Fibroblast of gingiva (primary cell): ENCODE measurements around the gene SEC14L5.

ENCODE experiments used
- DNase-seq: peaks from one replicate; pipeline ENCODE4 v3.0.0-alpha.2; 2011; ENCODE audit warnings: low read depth

SEC14L5 gene

GRCh38 chr16:4931381-4931780 is 26.7 kb upstream of the SEC14L5 start:
- no peak for DNase-seq

DNA sequence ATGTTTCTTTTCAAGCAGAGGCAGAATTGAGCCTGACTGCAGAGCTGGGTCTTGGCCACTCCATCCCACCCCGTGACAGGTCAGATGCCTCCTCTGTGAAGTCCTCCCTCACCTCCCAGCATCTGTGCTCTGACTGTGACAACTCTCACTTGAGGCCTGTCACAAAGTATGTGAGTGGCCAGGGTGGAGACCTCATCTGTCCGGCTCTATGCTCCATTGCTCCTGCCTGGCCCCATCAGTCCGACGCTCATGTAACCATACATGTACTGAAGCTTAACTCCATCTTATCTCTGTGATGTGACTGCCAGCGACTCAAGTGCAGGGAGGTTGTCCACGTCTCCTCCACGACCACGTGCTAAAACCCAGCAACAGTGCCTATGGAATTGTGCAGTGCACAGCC is 24.7 kb upstream of the SEC14L5 start:
- DNase-seq, result no peak

GRCh38 chr16:4933871-4934395 is 24.2 kb upstream of the SEC14L5 start:
- no peak for DNase-seq

GRCh38 chr16:4934591-4934990 is 23.5 kb upstream of the SEC14L5 start:
- DNase-seq, result no peak

DNA sequence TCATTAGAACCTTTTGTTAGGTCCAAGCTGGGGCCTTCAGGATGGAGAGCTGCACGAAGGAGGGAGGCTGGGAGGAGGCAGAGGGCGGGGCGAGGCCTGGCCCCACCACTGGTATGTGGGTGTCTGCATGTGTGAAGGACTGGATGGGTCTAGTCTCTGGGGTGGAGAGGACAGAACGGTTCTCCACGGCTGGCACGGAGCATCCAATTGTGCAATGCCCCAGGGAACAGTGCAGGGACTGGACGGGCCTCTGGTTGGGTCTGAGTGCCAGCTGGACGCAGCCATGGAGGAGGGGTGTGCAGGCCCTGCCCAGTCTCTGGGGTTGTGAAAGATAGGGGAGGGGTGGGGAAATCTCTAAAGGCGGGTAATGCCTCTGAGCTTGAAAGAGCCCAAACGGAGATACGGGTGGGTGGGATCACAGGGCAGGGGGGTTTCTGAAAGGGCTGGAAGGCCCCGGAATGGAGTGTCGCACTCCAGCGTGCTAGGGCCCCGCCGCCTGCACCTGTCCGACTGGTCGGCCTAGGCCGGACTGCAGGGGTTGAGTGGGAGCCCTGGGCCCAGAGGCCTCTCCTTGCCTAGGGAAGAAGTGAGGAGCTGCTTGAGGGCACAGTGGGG is 22.8 kb upstream of the SEC14L5 start:
- peak; percentile 99 for DNase-seq

DNA sequence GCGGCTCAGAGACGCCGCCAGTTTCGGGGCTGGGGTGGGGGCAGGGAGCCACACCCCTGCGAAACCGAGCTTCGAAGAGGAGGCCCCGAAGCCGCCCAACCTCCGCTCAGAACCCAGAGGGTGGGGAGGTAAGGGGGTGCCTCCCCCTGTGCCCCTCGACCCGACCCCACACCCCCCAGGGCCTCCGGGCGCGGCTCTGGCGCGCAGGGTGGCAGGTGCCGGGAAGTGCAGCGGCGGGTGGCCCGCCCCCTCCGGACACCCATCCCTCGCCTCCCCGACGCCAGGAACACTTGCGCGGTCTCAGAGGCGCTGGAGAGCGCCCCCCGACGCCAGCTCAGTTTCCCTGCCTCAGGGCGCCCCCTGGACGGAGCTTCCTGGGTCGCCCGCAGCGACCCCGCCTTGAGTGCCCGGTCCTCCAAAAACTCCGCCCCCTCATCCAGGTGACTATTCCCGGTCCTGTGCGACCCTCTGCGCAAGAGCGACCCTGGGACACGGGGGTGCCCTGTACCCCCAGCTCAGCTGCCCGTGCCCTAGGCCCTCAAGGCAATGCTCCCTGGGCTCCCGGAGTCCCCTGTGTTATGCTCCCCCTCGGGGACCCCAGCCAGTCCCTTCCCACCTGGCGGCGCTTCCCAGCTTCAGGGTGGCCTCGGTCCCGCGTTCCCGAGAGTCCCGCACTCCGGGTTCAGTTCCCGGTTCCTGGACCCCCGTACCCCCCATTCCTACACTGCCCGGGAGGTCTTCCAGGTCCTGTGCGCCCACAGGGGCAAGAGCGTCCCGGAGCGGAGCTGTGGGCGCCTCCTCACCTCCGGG is 21.7 kb upstream of the SEC14L5 start:
- DNase-seq, result no peak

DNA sequence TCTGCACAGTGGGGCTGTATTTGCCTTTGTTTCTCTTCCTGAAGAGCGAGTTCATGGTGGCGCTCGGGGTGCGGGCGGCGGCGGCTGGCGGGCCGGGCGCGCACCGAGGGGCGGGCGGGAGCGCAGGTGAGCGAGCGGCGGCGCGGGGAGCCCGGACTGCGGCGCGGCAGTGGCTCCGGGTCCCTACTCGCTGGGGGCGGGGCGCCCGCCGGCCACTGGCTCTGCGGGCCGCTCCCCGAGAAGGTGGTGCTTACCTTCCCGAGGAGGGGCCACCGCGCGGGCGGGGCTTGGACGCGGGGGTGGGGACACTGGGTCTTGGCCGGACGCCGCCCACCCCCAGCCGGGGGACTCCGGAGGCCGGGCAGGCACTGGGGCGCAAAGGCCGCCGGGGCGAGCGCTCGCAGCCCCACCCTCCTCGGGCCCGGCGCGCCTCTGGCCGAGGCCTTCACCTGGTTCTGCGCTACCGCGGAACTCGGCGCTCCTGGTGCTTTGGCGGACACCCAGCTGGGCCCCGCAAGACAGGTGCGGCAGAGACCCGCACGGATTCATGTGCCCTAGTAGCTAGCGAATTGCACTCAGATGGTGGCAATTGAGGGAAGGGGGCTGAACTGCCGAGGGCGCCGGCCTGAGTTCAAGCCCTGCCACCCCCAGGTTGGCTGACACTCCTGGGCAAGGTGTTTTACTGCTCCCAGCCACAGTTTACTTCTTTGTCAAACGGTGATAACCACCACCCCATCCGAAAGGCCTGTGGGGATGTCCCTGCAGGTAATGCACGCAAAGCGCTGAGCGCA is 20.9 kb upstream of the SEC14L5 start, which contains the start of gene PPL:
Gene PPL (minus strand): TSS at position 158 of the 791 bp plus-strand sequence. CDS start 103 bp downstream, at position 55.
- DNase-seq, result no peak

- DNase-seq, result peak; percentile 61
Observed at GRCh38 chr16:4937782-4938682, 20.1 kb upstream of the SEC14L5 start.

DNA sequence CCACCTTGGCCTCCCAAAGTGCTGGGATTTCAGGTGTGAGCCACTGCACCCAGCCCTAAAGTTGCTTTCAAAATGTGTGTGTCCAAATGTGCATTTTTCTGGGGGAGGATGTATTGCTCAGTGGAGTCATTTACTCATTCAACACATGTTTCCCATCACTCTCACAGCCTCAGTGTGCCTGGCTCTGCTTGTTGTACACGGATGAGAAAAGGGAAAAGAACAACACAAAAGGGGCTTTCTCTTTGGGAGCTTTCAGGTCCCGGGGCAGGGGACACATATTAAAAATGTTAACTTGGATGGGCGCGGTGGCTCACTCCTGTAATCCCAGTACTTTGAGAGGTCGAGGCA is 19.5 kb upstream of the SEC14L5 start:
- DNase-seq, result peak; percentile 48

DNA sequence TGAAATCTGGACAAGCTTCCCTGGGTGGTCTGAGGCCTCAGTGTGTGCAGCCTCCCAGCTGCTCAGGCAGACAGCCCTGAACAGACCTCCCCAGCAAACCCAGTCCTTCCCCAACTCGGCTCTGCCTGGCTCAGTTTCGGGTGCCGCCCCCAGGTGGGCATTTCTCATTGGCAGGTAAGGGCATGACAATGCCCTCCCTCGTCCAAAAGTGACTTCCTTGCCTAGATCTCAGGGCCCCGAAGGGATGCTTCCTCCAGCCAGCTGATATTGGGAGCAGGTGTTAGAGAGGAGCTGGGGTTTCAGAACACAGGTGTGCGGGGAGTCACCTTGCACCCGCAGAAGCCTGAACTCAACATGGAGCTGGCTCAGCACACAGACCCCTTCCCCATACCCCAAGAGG is 17.4 kb upstream of the SEC14L5 start:
- DNase-seq, result no peak

- DNase-seq, result no peak
Observed at GRCh38 chr16:4942481-4942880, 15.6 kb upstream of the SEC14L5 start.

- peak; percentile 98 for DNase-seq
Observed at GRCh38 chr16:4944333-4945281, 13.5 kb upstream of the SEC14L5 start.

- peak; percentile 20 for DNase-seq
Observed at GRCh38 chr16:4945560-4946502, 12.3 kb upstream of the SEC14L5 start.

DNA sequence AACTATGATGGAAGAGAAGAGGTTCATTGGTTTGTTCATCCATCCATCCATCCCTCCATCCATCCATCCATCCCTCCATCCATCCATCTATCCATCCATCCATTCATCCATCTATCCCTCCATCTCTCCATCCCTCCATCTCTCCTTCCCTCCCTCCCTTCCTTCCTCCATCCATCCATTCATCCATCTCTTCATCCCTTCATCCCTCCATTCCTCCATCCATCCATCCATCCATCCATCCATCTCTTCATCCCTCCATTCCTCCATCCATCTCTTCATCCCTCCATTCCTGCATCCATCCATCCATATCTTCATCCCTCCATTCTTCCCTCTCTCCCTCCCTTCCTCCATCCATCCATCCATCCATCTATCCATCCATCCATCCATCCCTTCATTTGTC is 11.2 kb upstream of the SEC14L5 start:
- no peak for DNase-seq

DNA sequence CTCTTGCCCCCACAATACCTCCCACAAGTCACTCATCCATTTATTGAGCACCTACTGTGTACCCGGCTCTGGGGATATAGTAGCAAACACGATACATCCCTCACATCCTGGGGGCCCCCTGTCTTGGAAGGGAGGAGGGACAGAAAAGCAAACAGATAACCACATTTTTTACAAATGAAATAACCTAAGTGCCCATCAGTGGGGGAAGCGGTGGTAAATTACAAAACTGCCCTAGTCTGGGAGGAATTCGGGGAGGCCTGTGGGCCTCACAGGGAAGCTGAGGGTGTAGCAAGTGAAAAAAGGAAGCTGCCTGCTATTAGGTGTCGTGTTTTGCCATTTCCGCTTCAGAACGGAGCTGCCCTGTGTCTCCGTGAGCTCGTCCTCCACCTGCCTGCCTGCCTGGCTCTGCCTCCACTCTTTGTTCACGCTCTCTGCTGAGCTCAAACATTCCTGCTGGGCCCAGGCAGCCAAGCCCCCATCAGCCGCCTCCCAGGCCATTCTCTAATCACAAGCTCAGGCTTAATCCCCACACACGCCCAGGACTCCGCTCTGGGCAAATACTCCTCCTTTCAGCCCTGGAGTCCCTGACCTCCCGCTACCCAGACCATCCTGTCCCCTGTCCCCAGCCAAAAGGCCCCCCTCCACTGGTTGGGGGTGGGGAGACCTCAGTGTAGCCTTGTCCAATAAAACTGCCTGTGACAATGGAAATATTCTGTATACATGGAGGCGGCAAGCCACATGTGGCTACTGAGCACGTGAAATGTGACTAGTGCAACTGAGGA is 10.2 kb upstream of the SEC14L5 start:
- no peak for DNase-seq

GRCh38 chr16:4948903-4949766 is 9.0 kb upstream of the SEC14L5 start:
- no peak for DNase-seq

DNA sequence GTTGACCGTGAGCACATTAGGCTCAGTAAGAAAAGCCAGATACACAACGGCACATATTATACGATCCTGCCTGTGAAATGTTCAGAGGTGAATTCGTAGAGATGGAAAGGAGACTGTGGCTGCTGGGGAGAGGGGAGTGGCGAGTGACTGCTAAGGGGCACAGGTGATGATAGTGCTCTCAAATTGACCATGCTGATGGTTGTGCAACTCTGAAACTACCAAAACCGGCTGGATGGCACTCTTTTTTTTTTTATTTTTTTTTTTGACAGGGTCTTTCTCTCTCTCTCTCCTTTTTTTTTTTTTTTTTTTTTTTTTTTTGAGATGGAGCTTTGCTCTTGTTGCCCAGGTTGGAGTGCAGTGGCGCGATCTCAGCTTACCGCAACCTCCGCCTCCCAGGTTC is 8.1 kb upstream of the SEC14L5 start:
- no peak for DNase-seq
